Effector memory CD8-positive, alpha-beta T cell (primary cell): ENCODE data around the gene WRAP53.

Source experiments
- ATAC-seq: fragments of 150-1000 bp; cut with Tn5 transposase; replicated peaks from 2 replicates; pipeline ENCODE4 v1.10.0; 2021; ENCODE audit warnings: mild to moderate bottlenecking, moderate library complexity
- DNase-seq, 3 experiments: peaks; one replicate each; pipeline ENCODE4 v3.0.0; 2021
- H3K27ac Mint-ChIP-seq, 2 donors: one replicate each; pipeline ENCODE4 v1.8.0; 2022; ENCODE audit warnings: mild to moderate bottlenecking in 2 of 2, mixed read lengths in 2 of 2, moderate library complexity in 2 of 2
- H3K27me3 Mint-ChIP-seq, 2 donors: one replicate each; pipeline ENCODE4 v1.8.0; 2022; ENCODE audit warnings: mixed read lengths in 2 of 2
- H3K36me3 Mint-ChIP-seq: one replicate; pipeline ENCODE4 v1.8.0; 2022; ENCODE audit warnings: mild to moderate bottlenecking, moderate library complexity, mixed read lengths; ENCODE audit not compliant: insufficient read depth
- H3K4me1 Mint-ChIP-seq, 2 donors: one replicate each; pipeline ENCODE4 v1.8.0; 2022; ENCODE audit warnings: low read depth in 2 of 2, mixed read lengths in 2 of 2
- H3K4me3 Mint-ChIP-seq, 2 donors: one replicate each; pipeline ENCODE4 v1.8.0; 2022; ENCODE audit warnings: mild to moderate bottlenecking in 2 of 2, mixed read lengths in 2 of 2, moderate library complexity in 2 of 2
- H3K9me3 Mint-ChIP-seq, 2 donors: one replicate each; pipeline ENCODE4 v1.8.0; 2022; ENCODE audit warnings: mixed read lengths in 2 of 2

WRAP53 gene

GRCh38 chr17:7750321-7750821, 62.1 kb downstream of the WRAP53 start:
- Mint-ChIP-seq H3K27ac (no peak overlapping the region), H3K27me3 (peaks cover 38 to 40% of the 10 kb centered on the region in 2 donors), H3K36me3 (no peaks in the 10 kb centered on the region), H3K4me3 (no peak overlapping the region), H3K4me1 (no peaks in the 10 kb centered on the region), H3K9me3 (no peaks in the 10 kb centered on the region)
- no peak for ATAC-seq
- no peak for DNase-seq
